GM04504 (cell line): ENCODE data around the gene STARD13.
"Not testable (repeated sequence)": the region's sequence is repeated elsewhere in the genome, so short reads cannot be mapped to it uniquely, and the experiment has no call there.

Experiments used
- DNase-seq: peaks from one replicate; pipeline ENCODE4 v3.0.0-alpha.2; 2012; ENCODE audit warnings: low read depth

The STARD13 gene

DNA sequence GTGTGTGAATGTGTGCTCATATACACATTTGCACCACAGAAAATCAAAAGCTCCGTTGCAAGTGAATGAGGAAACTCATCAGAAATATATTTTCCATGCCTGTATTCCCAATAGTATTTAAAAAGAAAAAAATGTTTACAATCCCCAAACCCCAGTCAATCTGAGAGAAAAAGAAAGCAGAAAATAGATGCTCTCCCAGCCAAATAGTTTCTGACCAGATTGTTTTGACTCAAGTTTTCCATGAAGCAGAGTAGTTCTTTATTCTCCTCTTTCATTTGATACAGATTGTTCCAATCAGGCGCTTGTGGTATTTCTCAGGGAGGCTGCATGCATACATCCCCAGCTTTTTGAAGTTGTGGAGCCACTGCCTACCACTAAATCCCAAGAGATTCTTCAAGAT, 110.6 kb downstream of the STARD13 start:
- no peak for DNase-seq

DNA sequence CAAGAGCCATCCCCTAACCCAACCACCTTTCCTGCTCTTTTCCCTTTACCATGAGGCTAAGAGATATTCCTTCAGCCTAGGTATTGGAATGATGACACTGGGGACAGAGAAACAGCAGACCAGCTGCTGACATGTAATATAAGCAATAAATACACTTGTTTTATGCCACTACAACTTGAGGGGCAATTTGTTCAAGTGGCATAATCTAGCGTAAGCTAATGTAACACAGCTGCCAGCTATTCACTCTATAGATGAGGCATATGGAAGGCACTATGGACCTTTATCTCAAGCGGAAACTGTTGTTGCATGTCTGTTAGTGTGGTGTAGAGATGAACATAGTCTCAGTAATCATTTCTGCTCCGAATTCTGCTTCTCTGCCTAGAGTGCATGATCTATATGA, 111.1 kb downstream of the STARD13 start:
- no peak for DNase-seq

DNA sequence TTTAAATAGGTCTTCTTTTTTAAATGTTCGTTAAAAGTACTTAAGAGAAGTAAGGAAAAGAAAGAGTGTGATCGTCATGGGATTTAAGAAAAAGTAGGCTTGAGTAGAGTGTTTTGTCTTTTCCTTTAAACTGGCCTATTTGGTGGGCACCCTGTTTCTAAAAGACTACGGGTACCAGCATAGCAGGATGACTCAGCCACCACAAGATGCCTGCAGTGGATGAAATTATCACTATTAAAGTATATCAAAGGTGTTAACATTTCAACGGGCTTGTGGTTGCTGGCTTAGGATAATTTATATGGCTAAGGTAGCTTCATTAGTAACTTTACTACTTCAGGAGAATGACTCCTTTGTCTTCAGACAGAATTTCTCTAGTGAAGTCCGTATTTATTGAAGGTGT, 112.6 kb downstream of the STARD13 start:
- DNase-seq = no peak

DNA sequence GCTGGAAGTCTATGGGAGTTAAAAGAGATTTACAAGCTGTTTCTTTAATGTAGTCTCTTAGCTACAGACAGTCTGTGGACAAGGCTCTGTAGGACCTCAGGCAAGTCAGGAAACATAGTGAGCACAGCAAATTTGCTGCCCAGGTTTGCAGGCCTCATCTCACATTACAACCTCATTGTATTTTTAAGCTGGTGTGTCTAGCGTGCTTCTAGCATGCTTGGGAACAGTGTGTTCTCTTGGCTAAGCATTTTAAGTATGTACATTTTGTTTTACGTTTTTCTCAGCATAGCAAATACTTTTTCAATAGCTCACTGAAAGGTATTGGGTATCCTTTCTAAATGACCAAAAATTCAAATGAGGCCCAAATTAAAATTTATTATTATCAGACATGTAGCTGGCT, 113.2 kb downstream of the STARD13 start:
- no peak for DNase-seq

DNA sequence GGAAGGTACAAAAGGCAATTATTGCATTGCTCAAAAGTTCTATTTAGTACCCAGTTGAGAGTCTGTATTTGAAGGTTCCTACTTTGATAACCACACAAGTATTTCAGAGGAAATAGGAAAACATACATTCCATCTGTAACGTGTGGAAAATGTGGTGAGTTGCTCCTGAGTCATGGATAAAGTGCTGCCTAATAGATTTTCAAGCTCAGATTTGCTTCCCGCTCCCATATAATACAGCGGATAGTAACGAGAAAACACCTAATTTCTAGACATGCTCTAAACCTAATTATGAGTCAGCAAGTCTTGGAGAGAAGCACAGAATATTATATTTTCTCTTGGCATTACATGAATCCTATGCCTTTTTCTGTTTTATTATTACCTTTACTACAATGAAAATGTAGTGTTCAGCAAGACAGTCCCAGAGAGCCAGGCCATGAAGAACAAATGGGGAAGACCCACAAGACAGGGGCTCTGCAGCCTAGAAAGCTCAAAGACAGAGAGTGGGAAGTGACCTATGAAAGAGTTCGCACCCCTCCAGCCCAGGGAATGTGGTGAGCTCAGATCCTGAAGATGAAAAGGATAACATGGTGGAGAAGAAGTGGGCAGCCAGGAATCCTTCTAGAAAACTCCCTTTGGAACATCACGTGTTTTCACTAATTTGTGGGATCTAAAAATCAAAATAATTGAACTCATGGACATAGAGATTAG, 116.1 kb downstream of the STARD13 start:
- no peak for DNase-seq

DNA sequence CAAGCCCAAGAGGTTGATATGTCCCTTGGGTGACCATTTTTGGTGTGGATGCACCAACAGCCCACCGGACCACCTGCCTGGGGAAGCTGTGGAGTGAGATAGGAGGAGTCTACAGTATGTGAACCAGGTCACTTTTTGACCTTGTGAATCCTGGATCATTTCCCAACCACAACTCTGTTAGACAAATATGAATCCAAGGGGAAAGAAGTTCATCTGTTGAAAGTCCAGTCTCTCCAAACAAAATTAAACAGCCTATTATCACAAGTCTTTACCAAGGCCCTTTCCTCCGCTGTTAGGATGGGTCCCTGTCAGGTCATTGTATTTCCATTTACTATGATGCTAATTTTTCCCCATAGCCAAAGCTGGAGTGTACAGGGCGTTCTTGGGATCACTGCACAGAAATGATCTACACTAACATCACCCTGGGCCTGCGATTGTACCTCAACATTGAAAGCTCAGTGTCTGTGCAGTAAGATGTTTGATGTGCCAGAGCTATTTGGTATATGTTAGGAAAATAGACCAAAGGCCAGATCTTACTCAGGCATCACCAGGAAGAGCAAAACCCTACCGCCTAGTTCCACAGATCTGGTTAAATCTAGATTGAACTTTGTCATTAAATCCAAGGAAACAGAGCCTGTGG, 117.1 kb downstream of the STARD13 start:
- DNase-seq = no peak

DNA sequence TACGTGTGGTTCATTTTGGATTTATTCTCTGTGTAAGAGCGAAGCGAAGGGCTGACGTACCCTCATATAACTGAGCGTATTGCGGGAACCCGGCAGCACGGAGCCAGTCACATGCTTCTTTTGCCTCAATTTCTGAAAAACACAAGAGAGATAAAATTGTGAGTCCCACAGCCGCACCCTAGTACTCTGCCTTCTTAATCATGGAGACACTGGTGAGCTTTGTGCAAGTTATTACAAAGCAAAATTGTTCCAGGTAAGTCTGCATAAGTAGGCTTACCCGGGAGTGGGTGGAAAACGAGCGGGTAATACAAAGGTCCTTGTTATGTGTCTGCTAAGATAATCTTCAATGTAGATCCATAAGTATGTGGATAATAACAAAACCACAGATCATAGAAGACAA, 118.1 kb downstream of the STARD13 start:
- DNase-seq = no peak

DNA sequence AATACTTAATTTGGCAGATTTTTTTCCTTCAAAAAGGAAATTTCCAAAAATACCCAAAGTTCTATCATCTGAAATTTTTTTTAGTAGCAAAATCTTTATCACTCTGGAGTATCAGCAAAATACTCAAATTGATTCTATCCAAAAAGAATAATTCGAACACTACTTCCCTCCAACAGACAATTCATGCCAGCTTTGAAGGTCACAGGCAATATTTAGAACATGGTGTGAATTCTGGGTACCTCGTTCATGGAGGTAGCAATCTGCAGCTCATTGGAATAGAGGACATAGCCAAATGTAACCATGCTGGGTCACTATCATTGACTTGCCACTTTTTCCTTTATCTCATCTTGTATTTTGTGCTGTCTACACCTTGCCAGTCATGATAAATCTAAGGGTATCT, 119.8 kb downstream of the STARD13 start:
- DNase-seq = no peak

DNA sequence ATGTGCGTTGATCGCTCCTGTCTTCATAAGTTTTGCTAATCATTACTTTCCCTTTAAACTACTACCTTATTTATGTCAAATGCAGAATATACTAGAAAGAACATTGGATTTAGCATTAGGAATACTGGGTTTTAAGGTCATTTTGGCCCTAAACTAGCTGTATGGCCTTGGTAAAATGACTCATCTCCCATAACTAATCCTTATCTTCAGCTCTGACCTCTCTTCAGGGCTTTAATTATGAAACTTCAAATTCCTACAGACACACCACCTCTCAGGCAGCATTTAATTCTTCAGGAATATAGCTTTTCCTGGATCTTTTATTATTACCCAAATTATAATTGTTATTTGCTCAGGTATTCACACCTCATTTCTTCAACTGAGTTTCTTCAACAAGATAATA, 121.2 kb downstream of the STARD13 start:
- no peak for DNase-seq

DNA sequence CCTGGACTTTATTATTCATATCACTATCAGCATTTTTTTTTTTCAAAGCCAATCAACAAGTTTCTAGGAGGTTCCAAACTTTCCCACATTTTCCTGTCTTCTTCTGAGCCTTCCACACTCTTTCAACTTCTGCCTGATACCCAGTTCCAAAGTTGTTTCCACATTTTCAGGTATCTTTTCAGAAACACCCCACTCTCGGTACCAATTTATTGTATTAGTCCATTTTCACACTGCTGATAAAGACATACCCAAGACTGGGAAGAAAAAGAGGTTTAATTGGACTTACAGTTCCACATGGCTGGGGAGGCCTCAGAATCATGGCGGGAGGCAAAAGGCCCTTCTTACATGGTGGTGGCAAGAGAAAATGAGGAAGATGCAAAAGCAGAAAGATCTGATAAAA, 122.8 kb downstream of the STARD13 start:
- DNase-seq = not testable (repeated sequence)

DNA sequence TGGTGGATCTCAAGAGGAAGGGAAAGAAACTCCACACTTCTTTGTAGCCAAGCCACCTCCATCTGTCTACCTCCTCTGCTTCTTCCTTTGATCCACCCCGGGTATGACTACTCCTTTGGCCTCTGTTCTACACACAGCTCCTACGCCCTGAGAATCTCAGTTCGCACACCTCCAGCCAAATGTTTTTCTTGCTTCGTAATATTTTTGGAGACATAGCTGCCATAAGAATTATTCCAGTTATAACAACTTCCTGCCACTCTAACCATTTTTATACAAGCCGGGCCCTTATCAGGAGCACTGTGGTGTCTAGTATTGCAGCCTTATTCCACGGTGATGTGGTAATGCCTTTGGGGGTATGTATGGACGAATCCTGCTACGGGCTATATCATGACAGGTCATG, 126.7 kb downstream of the STARD13 start:
- no peak for DNase-seq

DNA sequence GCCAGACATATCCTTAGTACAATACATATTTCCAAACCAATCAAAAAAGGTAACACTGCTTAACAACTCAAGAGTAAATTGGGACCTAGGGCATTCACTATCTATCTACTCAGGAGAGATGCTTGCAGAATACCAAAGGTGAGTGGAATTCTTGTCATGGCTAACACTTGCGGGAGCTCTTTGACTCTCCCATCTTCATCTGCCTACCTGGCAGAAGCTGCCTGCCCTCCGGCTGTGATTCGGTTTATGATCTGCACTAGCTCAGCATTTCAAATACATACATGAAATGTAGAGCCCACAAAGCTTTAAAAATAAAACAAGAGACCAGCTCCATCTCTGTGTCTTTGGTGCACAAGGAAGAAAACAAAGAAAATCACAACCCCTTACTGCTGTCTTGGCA, 127.3 kb downstream of the STARD13 start:
- DNase-seq = no peak

DNA sequence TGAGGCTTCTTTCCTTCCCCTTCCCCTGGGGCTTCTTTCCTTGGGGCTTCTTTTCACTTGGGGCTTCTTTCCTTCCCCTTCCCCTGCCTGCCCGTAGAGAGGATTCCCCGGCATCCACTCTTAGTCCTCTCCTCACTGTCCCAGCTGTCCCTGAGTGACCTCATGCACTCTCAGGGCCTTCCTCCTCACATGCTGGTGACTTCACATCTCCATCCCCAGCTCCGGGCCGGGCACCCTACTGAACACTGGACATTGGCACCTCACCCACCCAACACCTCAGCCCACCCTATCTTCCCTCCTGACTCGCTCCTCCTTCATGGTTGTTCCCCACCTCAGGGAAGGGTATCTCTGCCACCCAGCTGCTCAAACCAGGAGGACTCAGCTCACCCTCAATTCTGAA, 130.6 kb downstream of the STARD13 start:
- DNase-seq = no peak

DNA sequence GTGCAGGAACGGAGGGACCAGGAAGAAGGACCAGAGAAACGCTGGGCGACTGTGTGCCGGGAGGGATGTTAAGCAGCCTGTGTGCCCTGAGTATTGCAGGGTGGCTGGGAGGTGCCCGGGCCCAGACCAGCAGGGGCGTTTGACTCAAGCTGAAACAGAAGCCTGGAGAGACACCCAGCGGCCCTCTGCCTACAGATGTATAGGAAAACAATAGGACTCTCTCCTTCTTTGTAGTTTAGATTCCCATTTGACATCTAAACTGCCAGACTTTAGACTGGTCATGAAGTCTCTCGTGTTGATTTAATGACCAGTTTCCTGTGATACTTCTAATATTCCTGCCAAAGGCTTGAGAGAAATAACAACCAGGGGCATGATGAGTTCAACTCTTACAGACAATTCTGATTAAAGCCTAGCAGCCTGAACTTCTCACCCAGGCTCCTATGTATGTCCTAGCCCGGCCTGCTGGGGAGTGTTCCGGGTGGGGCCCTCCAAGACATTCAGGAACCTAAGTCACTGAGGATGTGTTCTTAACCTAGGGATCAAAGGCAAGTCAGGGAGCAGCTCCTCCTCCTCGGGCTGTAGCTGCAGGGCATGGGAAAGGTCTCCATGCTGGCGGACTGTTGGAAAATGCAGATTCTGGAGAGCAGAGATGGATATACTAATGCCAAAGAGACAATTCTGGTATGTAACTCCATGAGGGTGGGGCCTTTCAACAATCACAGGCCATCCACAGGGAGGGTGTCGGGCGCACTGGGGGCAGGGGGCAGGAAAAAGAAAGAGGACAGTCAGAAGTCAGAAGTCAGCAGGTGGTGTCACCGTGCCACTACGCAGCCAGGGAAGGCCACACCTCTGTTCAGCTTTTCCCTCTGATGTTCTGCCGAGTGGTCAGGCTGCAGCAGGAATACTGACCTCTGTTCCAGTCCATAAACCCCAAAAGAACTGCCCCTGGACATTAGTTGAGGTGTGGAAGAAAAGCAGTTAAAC, 131.8 kb downstream of the STARD13 start:
- DNase-seq = no peak

DNA sequence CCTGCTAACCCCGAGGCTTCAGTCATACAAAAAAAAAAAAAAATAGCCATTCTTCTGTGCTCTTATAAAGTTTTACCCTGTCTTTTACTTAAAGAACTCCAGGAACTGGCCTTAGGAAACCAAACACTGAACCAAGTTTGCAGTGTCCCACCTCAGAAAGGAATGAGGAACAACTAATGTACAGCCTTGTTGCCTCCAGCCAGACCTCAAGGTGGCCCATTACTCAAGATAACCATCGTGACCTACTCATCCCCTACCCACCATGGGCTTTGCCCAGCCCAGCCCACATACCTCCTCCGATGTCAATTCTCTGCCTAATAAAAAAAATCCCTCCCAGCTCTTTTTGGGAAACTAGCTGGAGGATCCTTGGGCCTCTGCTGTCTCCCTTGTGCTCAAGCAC, 133.2 kb downstream of the STARD13 start:
- no peak for DNase-seq

DNA sequence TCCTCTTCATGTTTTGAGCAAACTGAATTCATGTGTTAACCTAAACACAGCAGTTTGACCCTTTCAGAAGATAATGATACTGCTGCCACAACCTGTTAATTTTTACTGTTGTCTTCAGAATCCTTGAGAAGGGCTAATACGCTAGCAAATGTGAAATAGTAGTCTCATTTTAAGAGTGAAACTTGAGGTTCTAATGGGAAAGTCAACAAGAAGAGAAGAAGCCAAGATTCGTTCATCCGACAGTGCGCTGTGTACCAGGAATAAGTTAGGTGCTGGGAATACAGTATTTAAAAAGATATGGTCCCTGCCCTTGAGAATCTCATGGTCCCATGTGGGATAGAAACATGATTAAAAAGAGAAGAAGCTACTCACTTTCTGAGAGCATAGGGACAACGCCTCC, 134.9 kb downstream of the STARD13 start:
- DNase-seq = no peak

DNA sequence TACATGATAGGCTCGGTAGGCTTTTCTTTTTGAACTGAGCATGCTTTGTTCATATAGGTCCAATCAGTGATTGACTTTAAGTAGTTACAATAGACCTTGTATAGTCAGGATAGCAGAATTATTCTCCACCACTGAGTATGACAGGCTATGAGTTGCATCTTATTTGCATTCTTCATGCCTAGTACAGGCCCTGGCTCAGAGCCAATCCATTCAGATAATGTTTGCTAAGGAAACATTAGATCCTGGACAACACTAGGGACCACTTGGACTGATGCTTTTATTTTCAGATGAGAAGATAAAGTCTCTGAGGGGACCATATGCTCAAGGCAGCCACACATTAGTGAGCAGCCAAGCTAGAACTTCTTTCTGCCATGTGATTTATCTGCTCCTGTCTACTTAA, 135.4 kb downstream of the STARD13 start:
- DNase-seq = no peak

DNA sequence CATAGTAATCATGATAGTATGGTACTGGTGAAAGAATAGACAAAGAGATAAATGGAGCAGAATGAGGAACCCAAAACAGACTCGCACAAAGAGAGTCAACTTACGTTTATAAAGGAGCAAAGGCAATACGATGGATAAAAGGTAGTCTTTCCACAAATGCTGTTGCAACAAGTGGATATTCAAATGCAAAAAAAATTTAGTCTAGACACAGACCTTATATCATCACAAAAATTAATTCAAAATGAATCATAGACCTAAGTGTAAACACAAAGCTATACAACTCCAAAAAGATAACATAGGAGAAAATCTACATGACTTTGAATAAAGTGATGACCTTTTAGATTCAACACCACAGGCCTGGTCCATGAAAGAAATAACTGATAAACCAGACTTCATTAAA, 137.7 kb downstream of the STARD13 start:
- no peak for DNase-seq

DNA sequence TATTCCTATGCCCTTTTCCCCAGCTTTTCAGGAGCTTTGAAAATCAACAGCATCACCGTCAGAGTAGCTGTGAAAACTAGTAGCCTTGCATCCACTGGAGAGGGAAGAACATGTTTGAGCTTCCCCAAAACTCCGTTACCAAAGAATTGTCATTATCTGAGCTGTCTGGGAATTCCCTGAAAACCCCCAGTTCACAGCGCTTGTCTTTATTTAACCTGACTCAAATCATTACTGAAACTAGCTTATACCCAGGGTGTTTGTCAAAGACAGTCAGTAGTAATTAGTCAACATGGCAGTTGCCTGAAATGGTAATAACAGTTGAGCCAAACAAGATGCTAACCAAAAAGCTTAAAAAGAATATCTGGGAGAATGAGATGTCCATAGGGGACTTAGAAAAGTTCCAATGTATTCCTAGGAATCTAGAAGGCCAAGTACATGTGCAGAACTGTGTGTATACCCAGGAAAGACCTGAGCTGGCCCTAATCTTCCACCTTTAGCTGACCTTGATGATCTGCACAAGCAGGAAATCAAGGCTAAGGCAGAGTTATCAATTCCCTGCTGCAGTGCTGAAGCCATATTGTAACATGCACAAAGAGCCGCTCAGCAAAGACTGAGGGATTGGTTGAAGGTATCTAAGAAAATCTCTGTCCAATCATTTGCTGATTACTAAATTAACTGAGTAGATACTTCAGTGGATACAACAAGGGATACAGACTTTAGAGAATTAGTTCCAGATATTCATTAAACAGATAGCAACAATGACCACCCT, 138.5 kb downstream of the STARD13 start:
- DNase-seq = no peak

DNA sequence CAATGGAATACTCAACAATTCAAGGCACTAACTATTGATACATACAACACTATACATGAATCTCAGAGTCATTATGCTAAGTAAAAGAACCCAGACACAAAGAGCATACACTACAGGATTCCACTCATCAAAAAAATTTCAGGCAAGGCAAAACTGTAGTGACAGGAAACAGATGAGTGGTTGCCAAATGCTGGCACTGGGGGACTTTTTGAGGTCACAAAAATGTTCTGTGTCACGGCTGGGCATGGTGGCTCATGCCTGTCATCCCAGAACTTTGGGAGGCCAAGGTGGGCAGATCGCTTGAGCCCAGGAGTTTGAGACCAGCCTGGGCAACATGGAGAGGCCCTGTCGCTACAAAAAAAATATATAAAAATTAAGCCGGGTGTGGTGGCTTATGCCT, 139.9 kb downstream of the STARD13 start:
- no peak for DNase-seq

DNA sequence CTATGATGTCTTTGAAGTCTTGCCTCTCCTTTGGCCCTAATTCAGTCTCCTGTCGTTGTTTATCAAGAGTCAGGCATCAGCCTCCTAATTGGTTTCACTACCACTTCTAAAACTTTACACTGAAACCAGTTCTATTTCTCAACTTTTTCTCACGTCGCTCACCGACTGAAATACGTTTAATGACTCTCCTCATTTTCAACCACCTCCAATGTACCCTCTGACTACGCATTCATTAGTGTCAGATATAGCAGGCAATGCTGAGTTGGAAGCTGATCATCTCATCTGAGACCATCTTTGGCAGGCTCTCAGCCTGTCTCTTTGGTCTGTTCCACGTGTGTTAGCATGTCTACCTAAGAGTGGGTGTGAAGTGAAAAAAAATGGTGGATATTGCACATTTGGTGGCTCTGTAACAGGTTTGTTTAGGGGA, 141.2 kb downstream of the STARD13 start:
- DNase-seq = no peak
